Panc1 (cell line): Measurements from ENCODE around the gene MYF5. TPM values are rescaled to one million over a fixed set of nuclear protein-coding genes. Genes with fewer than 3 reads are reported as not detected.

ENCODE experiments used
- ATAC-seq: fragments of 200-7000 bp; cut with Tn5 transposase; 2 replicates; pipeline ENCODE4 v1.9.1; 2020; ENCODE audit warnings: mild to moderate bottlenecking, moderate library complexity
- BruUV-seq: library from RNA; stranded (reverse); fragments of 400-500 nt; replicated peaks from 2 replicates; lab custom pipeline; 2021; lab: Mats Ljungman, UMichigan
- CTCF ChIA-PET: fragments of 300-600 bp; sonication (Branson Sonifier 250); formaldehyde crosslinking; loops from one replicate; lab custom pipeline; 2022; ENCODE audit warnings: antibody characterized with exemption; lab: Charles Lee
- POLR2A ChIA-PET: fragments of 300-600 bp; sonication (Branson Sonifier 250); formaldehyde crosslinking; loops from one replicate; lab custom pipeline; 2022; ENCODE audit warnings: antibody characterized with exemption; lab: Charles Lee
- DNase-seq: peaks from one replicate; pipeline ENCODE4 v3.0.0-alpha.2; 2010; ENCODE audit warnings: low read depth, low spot score
- H3K27ac ChIP-seq: 2 replicates; pipeline ENCODE4 v1.5.1; 2011; ENCODE audit warnings: mild to moderate bottlenecking, low read length, inconsistent platforms
- H3K27me3 ChIP-seq: fragments of 200-500 bp; sonication (Bioruptor generic); 2 replicates; pipeline ENCODE4 v1.6.0; 2014; ENCODE audit warnings: low read length, inconsistent platforms; ENCODE audit not compliant: control insufficient read depth, insufficient read depth
- H3K36me3 ChIP-seq: fragments of 200-500 bp; sonication (Bioruptor generic); 2 replicates; pipeline ENCODE4 v1.5.1; 2014; ENCODE audit warnings: inconsistent platforms, mild to moderate bottlenecking, low read length, moderate library complexity; ENCODE audit not compliant: control insufficient read depth, insufficient read depth
- H3K4me1 ChIP-seq: 2 replicates; pipeline ENCODE4 v1.5.1; 2011; ENCODE audit warnings: inconsistent platforms, mild to moderate bottlenecking, low read length, moderate library complexity; ENCODE audit not compliant: control insufficient read depth, insufficient read depth
- H3K4me3 ChIP-seq, 2 experiments: 2 replicates each; pipeline ENCODE4 v1.5.1; 2011 to 2012; ENCODE audit warnings: low read depth in 2 of 2, low read length in 2 of 2, mild to moderate bottlenecking in 2 of 2, inconsistent platforms in 1 of 2, moderate library complexity in 1 of 2
- H3K9me3 ChIP-seq: fragments of 200-500 bp; sonication (Bioruptor generic); 2 replicates; pipeline ENCODE4 v1.5.1; 2014; ENCODE audit warnings: low read depth, mild to moderate bottlenecking, inconsistent platforms, low read length, moderate library complexity; ENCODE audit not compliant: control insufficient read depth, insufficient read depth
- POLR2AphosphoS5 ChIP-seq: IDR thresholded peaks from 2 replicates; pipeline ENCODE4 v1.6.1; 2012; ENCODE audit warnings: mild to moderate bottlenecking, low read depth, low read length, moderate library complexity
- SIN3A ChIP-seq: IDR thresholded peaks from 2 replicates; pipeline ENCODE4 v1.6.1; 2012; ENCODE audit warnings: low read depth, mild to moderate bottlenecking, low read length, moderate library complexity, borderline replicate concordance; ENCODE audit not compliant: insufficient read depth
- TCF7L2 ChIP-seq: IDR thresholded peaks from 2 replicates; pipeline ENCODE4 v1.6.1; 2011; ENCODE audit warnings: mild to moderate bottlenecking, low read depth, low read length, inconsistent platforms
- in situ Hi-C: cut with HindIII; loops from 2 replicates; pipeline ENCODE4 v1.10.0; 2016; ENCODE audit warnings: low sequenced_read_pairs, low pct_unique_long_range_greater_than_20kb
- intact Hi-C: fragments of 100-400 bp; cut with micrococcal nuclease; formaldehyde crosslinking; loops from one replicate; pipeline ENCODE4 v1.10.0; 2022; ENCODE audit not compliant: unreplicated experiment
- total RNA-seq: library from RNA; stranded (reverse); gene quantifications from one replicate; pipeline ENCODE4 v1.2.1, GENCODE V29; 2021; ENCODE audit not compliant: unreplicated experiment
- TF ChIP-seq, protein P1 (sequence below): fragments of 450-650 bp; IDR thresholded peaks from 2 replicates; pipeline ENCODE4 v1.5.1; 2017; ENCODE audit warnings: mild to moderate bottlenecking
- TF ChIP-seq, protein P2 (sequence below), 2 experiments: IDR thresholded peaks; 2 replicates each; pipeline ENCODE4 v1.6.1; 2011 to 2012; ENCODE audit warnings: low read depth in 2 of 2, control low read depth in 1 of 2, low read length in 1 of 2, mild to moderate bottlenecking in 1 of 2, moderate library complexity in 1 of 2; ENCODE audit not compliant: insufficient read depth in 1 of 2

MYF5 gene
- total RNA-seq, 1 experiment from 2014 or later = not detected

DNA sequence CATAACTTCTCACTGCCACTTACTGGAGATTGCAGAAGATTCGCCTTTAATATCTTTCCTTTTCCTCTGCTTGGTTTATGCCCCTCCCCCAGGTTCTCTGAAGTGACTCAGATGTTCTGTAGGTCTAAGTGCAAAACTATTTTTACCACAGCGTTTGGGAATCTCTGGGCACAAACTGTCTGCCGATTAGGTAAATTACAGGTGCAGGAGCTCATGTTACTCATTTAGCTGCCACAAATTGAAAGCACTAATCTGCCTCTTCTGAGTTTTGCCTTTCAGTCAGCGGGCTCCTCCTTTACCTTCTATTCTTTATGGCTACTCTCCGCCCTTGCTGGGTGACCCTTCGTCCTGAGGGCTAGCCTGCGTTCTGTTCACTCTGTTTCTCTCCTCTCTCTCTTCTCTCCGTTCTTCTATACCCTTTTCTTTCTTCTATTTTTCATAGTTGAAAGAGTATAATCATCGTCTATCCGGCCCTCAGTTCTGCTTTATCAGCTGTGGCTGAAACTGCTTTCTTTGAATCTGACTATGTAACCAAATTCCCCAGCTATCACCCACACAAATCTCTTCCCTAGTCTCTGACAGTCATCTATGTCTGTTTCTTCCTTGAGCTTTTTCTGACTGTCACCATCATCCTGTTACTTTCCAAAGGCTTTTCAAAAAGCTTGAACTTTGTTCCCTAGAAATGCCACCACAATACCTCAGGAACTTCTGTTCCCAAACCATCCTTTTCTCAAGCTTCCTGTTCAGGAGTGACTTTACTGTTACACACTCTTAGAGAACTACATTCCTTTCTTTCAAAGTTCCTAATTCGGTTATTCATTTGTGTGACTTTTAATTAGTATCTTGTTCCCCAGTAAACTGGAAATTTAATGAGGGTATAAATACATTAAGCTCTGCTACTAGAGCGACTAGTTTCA is 13.6 kb upstream of the MYF5 start:
- no peaks in the 10 kb centered on the region for H3K4me1 ChIP-seq
- intact Hi-C loops (no loop called here), in situ Hi-C loops (no loop called here)
- no peak overlapping the region for H3K27ac ChIP-seq
- no peak for TF ChIP-seq SIN3A
- TF ChIP-seq TCF7L2 = no peak
- no peak for TF ChIP-seq POLR2AphosphoS5
- TF ChIP-seq, protein P1, sequence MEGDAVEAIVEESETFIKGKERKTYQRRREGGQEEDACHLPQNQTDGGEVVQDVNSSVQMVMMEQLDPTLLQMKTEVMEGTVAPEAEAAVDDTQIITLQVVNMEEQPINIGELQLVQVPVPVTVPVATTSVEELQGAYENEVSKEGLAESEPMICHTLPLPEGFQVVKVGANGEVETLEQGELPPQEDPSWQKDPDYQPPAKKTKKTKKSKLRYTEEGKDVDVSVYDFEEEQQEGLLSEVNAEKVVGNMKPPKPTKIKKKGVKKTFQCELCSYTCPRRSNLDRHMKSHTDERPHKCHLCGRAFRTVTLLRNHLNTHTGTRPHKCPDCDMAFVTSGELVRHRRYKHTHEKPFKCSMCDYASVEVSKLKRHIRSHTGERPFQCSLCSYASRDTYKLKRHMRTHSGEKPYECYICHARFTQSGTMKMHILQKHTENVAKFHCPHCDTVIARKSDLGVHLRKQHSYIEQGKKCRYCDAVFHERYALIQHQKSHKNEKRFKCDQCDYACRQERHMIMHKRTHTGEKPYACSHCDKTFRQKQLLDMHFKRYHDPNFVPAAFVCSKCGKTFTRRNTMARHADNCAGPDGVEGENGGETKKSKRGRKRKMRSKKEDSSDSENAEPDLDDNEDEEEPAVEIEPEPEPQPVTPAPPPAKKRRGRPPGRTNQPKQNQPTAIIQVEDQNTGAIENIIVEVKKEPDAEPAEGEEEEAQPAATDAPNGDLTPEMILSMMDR = no peak
- TF ChIP-seq, protein P2, sequence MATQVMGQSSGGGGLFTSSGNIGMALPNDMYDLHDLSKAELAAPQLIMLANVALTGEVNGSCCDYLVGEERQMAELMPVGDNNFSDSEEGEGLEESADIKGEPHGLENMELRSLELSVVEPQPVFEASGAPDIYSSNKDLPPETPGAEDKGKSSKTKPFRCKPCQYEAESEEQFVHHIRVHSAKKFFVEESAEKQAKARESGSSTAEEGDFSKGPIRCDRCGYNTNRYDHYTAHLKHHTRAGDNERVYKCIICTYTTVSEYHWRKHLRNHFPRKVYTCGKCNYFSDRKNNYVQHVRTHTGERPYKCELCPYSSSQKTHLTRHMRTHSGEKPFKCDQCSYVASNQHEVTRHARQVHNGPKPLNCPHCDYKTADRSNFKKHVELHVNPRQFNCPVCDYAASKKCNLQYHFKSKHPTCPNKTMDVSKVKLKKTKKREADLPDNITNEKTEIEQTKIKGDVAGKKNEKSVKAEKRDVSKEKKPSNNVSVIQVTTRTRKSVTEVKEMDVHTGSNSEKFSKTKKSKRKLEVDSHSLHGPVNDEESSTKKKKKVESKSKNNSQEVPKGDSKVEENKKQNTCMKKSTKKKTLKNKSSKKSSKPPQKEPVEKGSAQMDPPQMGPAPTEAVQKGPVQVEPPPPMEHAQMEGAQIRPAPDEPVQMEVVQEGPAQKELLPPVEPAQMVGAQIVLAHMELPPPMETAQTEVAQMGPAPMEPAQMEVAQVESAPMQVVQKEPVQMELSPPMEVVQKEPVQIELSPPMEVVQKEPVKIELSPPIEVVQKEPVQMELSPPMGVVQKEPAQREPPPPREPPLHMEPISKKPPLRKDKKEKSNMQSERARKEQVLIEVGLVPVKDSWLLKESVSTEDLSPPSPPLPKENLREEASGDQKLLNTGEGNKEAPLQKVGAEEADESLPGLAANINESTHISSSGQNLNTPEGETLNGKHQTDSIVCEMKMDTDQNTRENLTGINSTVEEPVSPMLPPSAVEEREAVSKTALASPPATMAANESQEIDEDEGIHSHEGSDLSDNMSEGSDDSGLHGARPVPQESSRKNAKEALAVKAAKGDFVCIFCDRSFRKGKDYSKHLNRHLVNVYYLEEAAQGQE (IDR thresholded peaks at IDR 0.05; ENCODE audit: insufficient read depth in 1 of 2, low read depth in 2 of 2, low read length in 1 of 2) = no peak
- H3K9me3 ChIP-seq = no peaks in the 10 kb centered on the region
- H3K36me3 ChIP-seq = no peaks in the 10 kb centered on the region
- DNase-seq = no peak
- no peaks in the 10 kb centered on the region for H3K27me3 ChIP-seq
- CTCF ChIA-PET = no interaction called here
- ATAC-seq = no peak
- no TSS peak for BruUV-seq
- H3K4me3 ChIP-seq = peak overlapping the region in 1 of 2 experiments; percentile 6; a peak in 1 of 4 replicates
- POLR2A ChIA-PET = no interaction called here

DNA sequence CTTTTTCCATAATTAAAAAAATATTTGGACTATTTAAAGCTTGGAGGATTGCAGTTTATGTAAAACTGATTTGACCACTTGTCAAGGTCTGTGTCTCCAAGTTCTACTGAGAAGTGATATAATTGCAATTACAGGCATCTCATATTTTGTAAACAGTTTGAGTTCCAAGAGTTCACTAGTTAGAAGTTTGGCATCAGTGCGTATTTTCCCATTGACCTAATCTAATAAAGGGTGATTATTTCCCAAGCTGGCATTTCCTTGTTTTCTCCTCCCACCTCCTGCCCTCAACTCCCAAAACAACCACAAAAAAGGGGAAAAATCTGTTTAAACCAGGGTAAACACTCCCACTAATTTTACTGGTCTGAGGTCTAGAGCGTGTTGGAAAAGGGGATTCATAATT is 12.3 kb upstream of the MYF5 start:
- in situ Hi-C loops = no loop called here
- no TSS peak for BruUV-seq
- ChIA-PET POLR2A (no interaction called here), CTCF (no interaction called here)
- no peaks in the 10 kb centered on the region for H3K27me3 ChIP-seq
- no peaks in the 10 kb centered on the region for H3K9me3 ChIP-seq
- intact Hi-C loops = no loop called here
- H3K36me3 ChIP-seq = no peaks in the 10 kb centered on the region
- DNase-seq = no peak
- no peak overlapping the region for H3K27ac ChIP-seq
- no peak for ATAC-seq
- no peaks in the 10 kb centered on the region for H3K4me1 ChIP-seq
- TF ChIP-seq TCF7L2 (no peak), POLR2AphosphoS5 (no peak), SIN3A (no peak)
- TF ChIP-seq, protein P1 = no peak
- TF ChIP-seq, protein P2 (IDR thresholded peaks at IDR 0.05; ENCODE audit: insufficient read depth in 1 of 2, low read depth in 2 of 2, low read length in 1 of 2) = no peak
- no peak overlapping the region for H3K4me3 ChIP-seq
